HEK293T (cell line): ENCODE measurements around the gene MIP.

Experiments used
- FOXA1 ChIP-seq: fragments of 450-650 bp; IDR thresholded peaks from 2 replicates; pipeline ENCODE4 v1.6.1; 2016; ENCODE audit warnings: mild to moderate bottlenecking
- FOXM1 ChIP-seq: fragments of 450-650 bp; IDR thresholded peaks from 2 replicates; pipeline ENCODE4 v1.6.1; 2017; ENCODE audit warnings: mild to moderate bottlenecking, borderline replicate concordance
- LEF1 ChIP-seq: fragments of 450-650 bp; IDR thresholded peaks from 2 replicates; pipeline ENCODE4 v1.6.1; 2017; ENCODE audit warnings: mild to moderate bottlenecking, borderline replicate concordance
- NFRKB ChIP-seq: fragments of 450-650 bp; IDR thresholded peaks from 2 replicates; pipeline ENCODE4 v1.6.1; 2016; ENCODE audit warnings: mild to moderate bottlenecking, moderate library complexity
- SUZ12 ChIP-seq: fragments of 450-650 bp; IDR thresholded peaks from 2 replicates; pipeline ENCODE4 v1.6.1; 2016; ENCODE audit warnings: mild to moderate bottlenecking
- ZNF384 ChIP-seq: fragments of 450-650 bp; IDR thresholded peaks from 2 replicates; pipeline ENCODE4 v1.6.1; 2016

GRCh38 chr12:56461235-56462159 lies 7.0 kb upstream of the MIP start:
- TF ChIP-seq LEF1 (no peak), FOXA1 (no peak), FOXM1 (no peak), ZNF384 (no peak), NFRKB (no peak), SUZ12 (no peak)
